Panc1 (cell line): ENCODE data around the gene GLB1L2.

Experiments used
- POLR2AphosphoS5 ChIP-seq: IDR thresholded peaks from 2 replicates; pipeline ENCODE4 v1.6.1; 2012; ENCODE audit warnings: mild to moderate bottlenecking, low read depth, low read length, moderate library complexity
- TF ChIP-seq, protein P1 (sequence below): fragments of 450-650 bp; IDR thresholded peaks from 2 replicates; pipeline ENCODE4 v1.5.1; 2017; ENCODE audit warnings: mild to moderate bottlenecking
- TF ChIP-seq, protein P2 (sequence below), 2 experiments: IDR thresholded peaks; 2 replicates each; pipeline ENCODE4 v1.6.1; 2011 to 2012; ENCODE audit warnings: low read depth in 2 of 2, control low read depth in 1 of 2, low read length in 1 of 2, mild to moderate bottlenecking in 1 of 2, moderate library complexity in 1 of 2; ENCODE audit not compliant: insufficient read depth in 1 of 2

DNA sequence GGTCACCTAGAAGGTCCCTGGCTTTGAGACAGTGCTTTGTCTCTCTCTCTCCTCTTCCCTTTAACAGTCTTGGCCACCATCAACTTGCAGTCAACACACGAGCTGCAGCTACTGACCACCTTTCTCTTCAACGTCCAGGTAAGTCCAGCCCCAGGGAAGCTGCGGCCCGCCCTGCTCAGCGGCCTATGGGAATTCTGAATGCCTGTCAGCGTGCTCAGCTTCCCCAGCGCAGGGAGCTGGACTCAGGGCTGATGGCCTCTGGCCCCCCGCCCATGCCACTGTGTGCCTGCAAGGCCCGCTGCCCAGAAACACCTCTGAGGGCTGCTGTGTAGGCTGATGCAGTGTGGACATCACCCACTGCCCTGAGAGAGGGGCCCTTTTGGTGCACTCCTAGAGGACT is 32.5 kb downstream of the GLB1L2 start:
- TF ChIP-seq, protein P1, sequence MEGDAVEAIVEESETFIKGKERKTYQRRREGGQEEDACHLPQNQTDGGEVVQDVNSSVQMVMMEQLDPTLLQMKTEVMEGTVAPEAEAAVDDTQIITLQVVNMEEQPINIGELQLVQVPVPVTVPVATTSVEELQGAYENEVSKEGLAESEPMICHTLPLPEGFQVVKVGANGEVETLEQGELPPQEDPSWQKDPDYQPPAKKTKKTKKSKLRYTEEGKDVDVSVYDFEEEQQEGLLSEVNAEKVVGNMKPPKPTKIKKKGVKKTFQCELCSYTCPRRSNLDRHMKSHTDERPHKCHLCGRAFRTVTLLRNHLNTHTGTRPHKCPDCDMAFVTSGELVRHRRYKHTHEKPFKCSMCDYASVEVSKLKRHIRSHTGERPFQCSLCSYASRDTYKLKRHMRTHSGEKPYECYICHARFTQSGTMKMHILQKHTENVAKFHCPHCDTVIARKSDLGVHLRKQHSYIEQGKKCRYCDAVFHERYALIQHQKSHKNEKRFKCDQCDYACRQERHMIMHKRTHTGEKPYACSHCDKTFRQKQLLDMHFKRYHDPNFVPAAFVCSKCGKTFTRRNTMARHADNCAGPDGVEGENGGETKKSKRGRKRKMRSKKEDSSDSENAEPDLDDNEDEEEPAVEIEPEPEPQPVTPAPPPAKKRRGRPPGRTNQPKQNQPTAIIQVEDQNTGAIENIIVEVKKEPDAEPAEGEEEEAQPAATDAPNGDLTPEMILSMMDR = no peak
- TF ChIP-seq, protein P2, sequence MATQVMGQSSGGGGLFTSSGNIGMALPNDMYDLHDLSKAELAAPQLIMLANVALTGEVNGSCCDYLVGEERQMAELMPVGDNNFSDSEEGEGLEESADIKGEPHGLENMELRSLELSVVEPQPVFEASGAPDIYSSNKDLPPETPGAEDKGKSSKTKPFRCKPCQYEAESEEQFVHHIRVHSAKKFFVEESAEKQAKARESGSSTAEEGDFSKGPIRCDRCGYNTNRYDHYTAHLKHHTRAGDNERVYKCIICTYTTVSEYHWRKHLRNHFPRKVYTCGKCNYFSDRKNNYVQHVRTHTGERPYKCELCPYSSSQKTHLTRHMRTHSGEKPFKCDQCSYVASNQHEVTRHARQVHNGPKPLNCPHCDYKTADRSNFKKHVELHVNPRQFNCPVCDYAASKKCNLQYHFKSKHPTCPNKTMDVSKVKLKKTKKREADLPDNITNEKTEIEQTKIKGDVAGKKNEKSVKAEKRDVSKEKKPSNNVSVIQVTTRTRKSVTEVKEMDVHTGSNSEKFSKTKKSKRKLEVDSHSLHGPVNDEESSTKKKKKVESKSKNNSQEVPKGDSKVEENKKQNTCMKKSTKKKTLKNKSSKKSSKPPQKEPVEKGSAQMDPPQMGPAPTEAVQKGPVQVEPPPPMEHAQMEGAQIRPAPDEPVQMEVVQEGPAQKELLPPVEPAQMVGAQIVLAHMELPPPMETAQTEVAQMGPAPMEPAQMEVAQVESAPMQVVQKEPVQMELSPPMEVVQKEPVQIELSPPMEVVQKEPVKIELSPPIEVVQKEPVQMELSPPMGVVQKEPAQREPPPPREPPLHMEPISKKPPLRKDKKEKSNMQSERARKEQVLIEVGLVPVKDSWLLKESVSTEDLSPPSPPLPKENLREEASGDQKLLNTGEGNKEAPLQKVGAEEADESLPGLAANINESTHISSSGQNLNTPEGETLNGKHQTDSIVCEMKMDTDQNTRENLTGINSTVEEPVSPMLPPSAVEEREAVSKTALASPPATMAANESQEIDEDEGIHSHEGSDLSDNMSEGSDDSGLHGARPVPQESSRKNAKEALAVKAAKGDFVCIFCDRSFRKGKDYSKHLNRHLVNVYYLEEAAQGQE (IDR thresholded peaks at IDR 0.05; ENCODE audit: insufficient read depth in 1 of 2, low read depth in 2 of 2, low read length in 1 of 2) = no peak
- no peak for TF ChIP-seq POLR2AphosphoS5
